Activated T-helper 1 cell treated with anti-CD3 and anti-CD28 coated beads, Interleukin-2, amount 50 U/mL, for 16 hours (primary cell): ENCODE data around the gene OR51B5.
"Not testable (repeated sequence)": the region's sequence is repeated elsewhere in the genome, so short reads cannot be mapped to it uniquely, and the experiment has no call there.

Source experiments
- DNase-seq, 2 donors: peaks; one replicate each; pipeline ENCODE4 v3.0.0-alpha.2; 2020; ENCODE audit warnings: low read depth in 1 of 2, low spot score in 1 of 2

The OR51B5 gene

GRCh38 chr11:5336331-5336730 is 7.0 kb downstream of the OR51B5 start:
- no peak for DNase-seq

GRCh38 chr11:5335170-5335569 is 8.2 kb downstream of the OR51B5 start:
- no peak for DNase-seq

GRCh38 chr11:5324197-5324596 is 19.1 kb downstream of the OR51B5 start, which contains the start of gene OR51B2:
Gene OR51B2, minus strand, starts transcription at chr11:5324297. Its CDS starts 0 bp downstream, at chr11:5324297.
- no peak for DNase-seq

- no peak for DNase-seq
Measured at GRCh38 chr11:5317292-5317691, 26.0 kb downstream of the OR51B5 start.

DNA sequence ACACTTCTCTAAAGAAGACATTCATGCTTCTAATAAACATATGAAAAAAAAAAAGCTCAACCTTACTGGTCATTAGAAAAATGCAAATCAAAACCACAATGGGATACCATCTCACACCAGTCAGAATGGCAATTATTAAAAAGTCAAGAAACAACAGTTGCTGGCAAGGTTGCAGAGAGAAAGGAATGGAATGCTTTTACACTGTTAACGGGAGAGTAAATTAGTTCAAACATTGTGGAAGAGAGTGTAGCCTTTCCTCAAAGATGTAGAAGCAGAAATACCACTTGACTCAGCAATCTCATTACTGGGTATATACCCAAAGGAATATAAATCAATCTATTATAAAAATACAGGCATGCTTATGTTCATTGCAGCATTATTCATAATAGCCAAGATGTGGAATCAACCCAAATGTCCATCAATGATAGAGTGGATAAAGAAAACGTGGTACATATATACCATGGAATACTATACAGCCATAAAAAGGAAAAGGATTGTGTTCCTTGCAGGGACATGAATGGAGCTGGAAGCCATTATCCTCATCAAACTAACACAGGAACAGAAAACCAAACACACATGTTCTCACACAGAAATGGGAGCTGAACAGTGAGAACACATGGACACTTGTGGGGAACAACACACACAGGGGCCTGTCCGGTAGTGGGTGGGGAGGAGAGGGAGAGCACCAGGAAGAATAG is 29.8 kb downstream of the OR51B5 start:
- DNase-seq: not testable (repeated sequence)

- DNase-seq: no peak
Measured at GRCh38 chr11:5310423-5310822, 32.9 kb downstream of the OR51B5 start.

DNA sequence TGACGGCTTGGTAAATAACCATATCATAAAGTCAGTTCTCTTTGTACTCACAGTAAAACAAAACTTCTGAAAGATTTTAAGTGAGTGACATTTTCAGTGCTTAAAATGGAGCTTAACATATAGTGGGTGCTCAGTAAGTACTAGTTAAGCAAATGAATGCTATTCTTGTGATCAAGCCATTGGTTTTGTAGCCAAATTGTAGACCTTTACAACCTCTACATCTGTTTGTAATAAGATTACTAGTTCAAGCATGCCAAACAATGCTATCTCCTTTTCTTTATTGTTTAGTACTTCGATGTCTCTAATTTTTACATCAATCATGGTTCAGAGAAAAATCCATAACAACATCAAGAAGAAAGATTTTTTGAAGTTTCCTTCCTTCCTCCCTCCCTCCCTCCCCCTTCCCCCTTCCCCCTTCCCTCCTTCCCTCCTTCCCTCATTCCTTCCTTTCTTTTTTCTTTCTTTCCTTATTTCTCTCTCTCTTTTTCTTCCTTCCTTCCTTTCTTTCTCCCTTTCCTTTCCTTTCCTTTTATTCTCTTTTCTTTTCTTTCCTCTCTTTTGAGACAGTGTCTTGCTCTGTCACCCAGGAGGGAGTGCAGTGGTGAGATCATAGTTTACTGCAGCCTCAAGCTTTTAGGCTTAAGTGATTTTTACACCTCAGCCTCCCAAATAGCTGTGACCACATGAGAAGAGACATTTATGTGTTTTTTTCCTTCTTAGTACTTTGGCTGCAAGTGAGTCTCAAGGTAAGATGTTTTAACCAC is 35.9 kb downstream of the OR51B5 start:
- no peak for DNase-seq

DNA sequence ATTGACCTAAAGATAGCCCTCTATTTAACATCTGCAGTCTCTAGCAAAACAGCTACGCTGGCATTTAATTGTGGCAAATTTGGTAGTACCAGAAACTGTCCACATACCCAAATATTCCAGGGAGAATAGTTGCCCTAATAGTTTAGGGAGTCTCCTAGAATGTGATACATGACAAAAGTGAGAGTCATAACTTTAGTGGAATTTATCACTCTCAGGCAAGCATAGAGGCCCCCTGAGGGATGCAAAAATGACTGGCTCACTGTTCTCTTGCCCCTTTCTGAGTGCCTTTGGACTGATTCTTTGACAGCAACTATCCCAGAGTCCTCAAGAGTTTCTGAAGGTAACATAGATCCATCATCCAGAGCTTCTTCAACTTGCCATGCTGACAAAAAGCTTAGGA is 39.3 kb downstream of the OR51B5 start:
- DNase-seq: no peak

GRCh38 chr11:5303626-5304025 is 39.7 kb downstream of the OR51B5 start:
- no peak for DNase-seq

DNA sequence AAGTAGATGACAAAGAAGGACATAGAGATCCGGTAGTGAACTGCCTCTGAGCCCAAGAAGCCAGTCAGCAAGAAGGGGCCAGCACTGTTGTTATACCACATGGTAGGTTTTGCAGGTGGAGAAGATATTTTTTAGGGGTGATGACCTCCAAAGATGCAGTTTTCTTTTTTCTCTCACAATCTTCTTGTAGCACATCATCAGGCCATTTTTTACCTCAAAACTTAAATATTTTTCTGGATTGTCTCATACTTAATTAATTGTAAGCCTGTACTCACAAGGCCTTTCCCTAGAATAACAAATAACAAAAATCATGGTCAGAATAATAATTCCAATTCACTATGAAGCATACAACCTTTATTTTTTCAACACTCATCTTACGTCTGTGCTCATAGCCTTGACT is 41.5 kb downstream of the OR51B5 start, which contains the start of gene OR51B4:
Gene OR51B4, minus strand, starts transcription at position 101 of the 400 bp plus-strand sequence. Its CDS starts 0 bp downstream, at position 101.
- no peak for DNase-seq

DNA sequence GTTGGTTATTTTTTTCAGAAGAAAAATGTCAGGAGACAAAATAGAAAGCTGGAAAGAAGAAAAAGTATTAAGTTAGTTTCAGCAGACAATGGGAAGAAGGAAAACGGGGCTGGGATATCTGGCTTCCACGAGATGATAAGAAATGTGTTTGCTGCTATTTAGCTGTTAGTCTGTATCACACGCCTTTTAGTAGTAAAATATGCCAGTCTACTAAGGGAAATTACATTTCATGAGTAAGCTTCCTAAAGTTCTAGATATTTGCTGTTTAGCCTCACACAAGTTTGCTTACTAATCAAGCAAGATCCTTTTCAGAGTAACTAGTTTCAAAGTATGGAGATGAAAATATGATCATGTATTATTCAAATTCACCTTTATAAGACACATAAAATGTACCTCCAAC is 43.1 kb downstream of the OR51B5 start:
- no peak for DNase-seq

- DNase-seq: no peak
Measured at GRCh38 chr11:5298451-5298850, 44.9 kb downstream of the OR51B5 start.

- DNase-seq: no peak
Measured at GRCh38 chr11:5297721-5298323, 45.5 kb downstream of the OR51B5 start.

DNA sequence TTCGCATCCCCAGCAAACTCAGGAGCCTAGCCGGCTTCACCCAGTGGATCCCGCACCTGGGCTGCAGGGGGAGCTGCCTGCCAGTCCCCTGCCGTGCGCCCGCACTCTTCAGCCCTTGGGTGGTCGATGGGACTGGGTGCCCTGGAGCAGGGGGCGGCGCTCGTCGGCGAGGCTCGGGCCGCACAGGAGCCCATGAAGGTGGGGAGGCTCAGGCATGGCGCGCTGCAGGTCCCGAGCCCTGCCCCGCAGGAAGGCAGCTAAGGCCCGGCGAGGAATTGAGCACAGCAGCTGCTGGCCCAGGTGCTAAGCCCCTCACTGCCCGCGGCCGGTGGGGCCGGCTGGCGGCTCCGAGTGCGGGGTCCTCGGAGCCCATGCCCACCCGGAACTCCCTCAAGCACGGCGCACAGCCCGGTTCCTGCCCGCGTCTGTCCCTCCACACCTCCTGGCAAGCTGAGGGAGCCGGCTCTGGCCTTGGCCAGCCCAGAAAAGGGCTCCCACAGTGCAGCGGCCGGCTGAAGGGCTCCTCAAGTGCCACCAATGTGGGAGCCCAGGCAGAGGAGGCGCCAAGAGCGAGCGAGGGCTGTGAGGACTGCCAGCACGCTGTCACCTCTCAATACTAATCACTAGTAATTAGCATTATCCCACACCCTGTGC is 48.9 kb downstream of the OR51B5 start:
- DNase-seq: not testable (repeated sequence)

DNA sequence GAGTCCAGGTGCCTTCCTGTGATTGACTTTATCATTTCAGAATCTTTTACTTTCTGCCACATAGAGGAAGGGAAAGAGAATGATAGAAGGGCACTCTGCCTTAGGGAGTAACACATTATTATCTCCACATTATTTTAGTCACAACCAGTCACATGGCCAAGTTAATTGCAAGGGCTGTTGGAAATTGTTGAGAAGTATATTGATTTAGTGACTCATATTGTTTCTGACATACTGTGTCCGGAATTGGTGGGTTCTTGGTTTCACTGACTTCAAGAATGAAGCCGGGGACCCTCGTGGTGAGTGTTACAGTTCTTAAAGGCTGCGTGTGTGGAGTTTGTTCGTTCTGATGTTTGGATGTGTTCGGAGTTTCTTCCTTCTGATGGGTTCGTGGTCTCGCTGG is 50.3 kb downstream of the OR51B5 start:
- DNase-seq: no peak
